Right lobe of liver (tissue), 4 donors: ENCODE data around the gene GRM7.

Experiments
- CTCF ChIP-seq, 4 donors: fragments of 200-600 bp in 3 of 4; fragments of 450-650 bp in 1 of 4; IDR thresholded peaks; one replicate each; pipeline versions ENCODE4 v1.5.1 to v1.8.0; 2016 to 2022; ENCODE audit warnings: antibody characterized with exemption in 4 of 4, mild to moderate bottlenecking in 2 of 4
- POLR2A ChIP-seq: fragments of 450-650 bp; IDR thresholded peaks from one replicate; pipeline ENCODE4 v1.6.1; 2017; ENCODE audit warnings: antibody characterized with exemption, mild to moderate bottlenecking
- donor health status: DM: no; HTN: no; CAD: no.
- donor health status: DM: no; HTN: no; CAD: no.
- donor health status: DM: no; HTN: yes; CAD: no.

GRCh38 chr3:7205962-7206361 lies 345.0 kb downstream of the GRM7 start:
- no peak for TF ChIP-seq CTCF (IDR thresholded peaks at IDR 0.05)
- TF ChIP-seq POLR2A = no peak
